AG08396 (cell line): ENCODE results near the gene SLC16A8.
"Not testable (repeated sequence)": the region's sequence is repeated elsewhere in the genome, so short reads cannot be mapped to it uniquely, and the experiment has no call there.

Experiments used
- DNase-seq: peaks from one replicate; pipeline ENCODE4 v3.0.0; 2012; ENCODE audit warnings: low spot score, mixed read lengths

Gene SLC16A8

GRCh38 chr22:38086001-38086845 is 2.2 kb upstream of the SLC16A8 start:
- DNase-seq: no peak

- DNase-seq: no peak
These were observed 1.5 kb upstream of the SLC16A8 start for GRCh38 chr22:38085501-38085900.

GRCh38 chr22:38085056-38085455 is 1.1 kb upstream of the SLC16A8 start:
- DNase-seq: no peak

GRCh38 chr22:38082986-38083710 is 836 bp downstream of the SLC16A8 start:
- no peak for DNase-seq

GRCh38 chr22:38081941-38082828 is 1.8 kb downstream of the SLC16A8 start:
- DNase-seq: no peak

GRCh38 chr22:38081636-38081940 is 2.4 kb downstream of the SLC16A8 start:
- DNase-seq: no peak

- no peak for DNase-seq
These were observed 2.9 kb downstream of the SLC16A8 start for GRCh38 chr22:38080850-38081635.

- no peak for DNase-seq
These were observed 3.5 kb downstream of the SLC16A8 start for GRCh38 chr22:38080474-38080849.

GRCh38 chr22:38079804-38080203 is 4.2 kb downstream of the SLC16A8 start:
- DNase-seq: no peak

- DNase-seq: not testable (repeated sequence)
These were observed 4.8 kb downstream of the SLC16A8 start for GRCh38 chr22:38079208-38079607.

- DNase-seq: no peak
These were observed 5.7 kb downstream of the SLC16A8 start for GRCh38 chr22:38078046-38078840.

- DNase-seq: no peak
These were observed 6.4 kb downstream of the SLC16A8 start for GRCh38 chr22:38077595-38077994.

- no peak for DNase-seq
These were observed 6.9 kb downstream of the SLC16A8 start for GRCh38 chr22:38077096-38077495.

- no peak for DNase-seq
These were observed 8.0 kb downstream of the SLC16A8 start for GRCh38 chr22:38075961-38076360.

GRCh38 chr22:38075105-38075825 is 8.7 kb downstream of the SLC16A8 start:
- DNase-seq: no peak

- no peak for DNase-seq
These were observed 9.5 kb downstream of the SLC16A8 start for GRCh38 chr22:38074181-38075104.

- no peak for DNase-seq
These were observed 10.5 kb downstream of the SLC16A8 start for GRCh38 chr22:38073150-38074130.
